ENCODE measurements around the gene BMP8A.
"Not testable (repeated sequence)": the region's sequence is repeated elsewhere in the genome, so short reads cannot be mapped to it uniquely, and the experiment has no call there.

BMP8A gene

GRCh38 chr1:39481289-39481688 is 10.1 kb upstream of the BMP8A start:
- DNase-seq (ENCODE audit: low read depth in 1 of 2, low spot score in 1 of 2): no peak

- no peak for DNase-seq (ENCODE audit: low read depth in 1 of 2, low spot score in 1 of 2)
These were observed 8.2 kb upstream of the BMP8A start for GRCh38 chr1:39483276-39483675.

GRCh38 chr1:39484564-39484963 is 6.9 kb upstream of the BMP8A start:
- DNase-seq (ENCODE audit: low read depth in 1 of 2, low spot score in 1 of 2): no peak

GRCh38 chr1:39485046-39485803 is 6.2 kb upstream of the BMP8A start:
- no peak for DNase-seq (ENCODE audit: low read depth in 1 of 2, low spot score in 1 of 2)

GRCh38 chr1:39488012-39488545 is 3.4 kb upstream of the BMP8A start:
- DNase-seq (ENCODE audit: low read depth in 1 of 2, low spot score in 1 of 2): no peak

GRCh38 chr1:39488793-39489566 is 2.5 kb upstream of the BMP8A start:
- no peak for DNase-seq (ENCODE audit: low read depth in 1 of 2, low spot score in 1 of 2)

- no peak for DNase-seq (ENCODE audit: low read depth in 1 of 2, low spot score in 1 of 2)
These were observed 1.7 kb upstream of the BMP8A start for GRCh38 chr1:39489567-39490239.

- DNase-seq (ENCODE audit: low read depth in 1 of 2, low spot score in 1 of 2): no peak
These were observed 765 bp upstream of the BMP8A start for GRCh38 chr1:39490596-39491145.

- not testable (repeated sequence) for DNase-seq (ENCODE audit: low read depth in 1 of 2, low spot score in 1 of 2)
These were observed 944 bp downstream of the BMP8A start for GRCh38 chr1:39492118-39493042.

- DNase-seq (ENCODE audit: low read depth in 1 of 2, low spot score in 1 of 2): not testable (repeated sequence)
These were observed 1.8 kb downstream of the BMP8A start for GRCh38 chr1:39493043-39493810.

GRCh38 chr1:39494671-39495410 is 3.4 kb downstream of the BMP8A start:
- no peak for DNase-seq (ENCODE audit: low read depth in 1 of 2, low spot score in 1 of 2)

GRCh38 chr1:39496520-39496919 is 5.1 kb downstream of the BMP8A start:
- not testable (repeated sequence) for DNase-seq (ENCODE audit: low read depth in 1 of 2, low spot score in 1 of 2)

- DNase-seq (ENCODE audit: low read depth in 1 of 2, low spot score in 1 of 2): no peak
These were observed 6.1 kb downstream of the BMP8A start for GRCh38 chr1:39497585-39497984.

GRCh38 chr1:39498096-39498710 is 6.8 kb downstream of the BMP8A start:
- DNase-seq (ENCODE audit: low read depth in 1 of 2, low spot score in 1 of 2): not testable (repeated sequence)

GRCh38 chr1:39498821-39499220 is 7.4 kb downstream of the BMP8A start:
- not testable (repeated sequence) for DNase-seq (ENCODE audit: low read depth in 1 of 2, low spot score in 1 of 2)

GRCh38 chr1:39499668-39500067 is 8.2 kb downstream of the BMP8A start:
- no peak for DNase-seq (ENCODE audit: low read depth in 1 of 2, low spot score in 1 of 2)

GRCh38 chr1:39500862-39501389 is 9.5 kb downstream of the BMP8A start:
- DNase-seq (ENCODE audit: low read depth in 1 of 2, low spot score in 1 of 2): no peak

GRCh38 chr1:39501666-39502065 is 10.2 kb downstream of the BMP8A start:
- no peak for DNase-seq (ENCODE audit: low read depth in 1 of 2, low spot score in 1 of 2)
